ENCODE measurements around the gene VCAN.

VCAN gene

DNA sequence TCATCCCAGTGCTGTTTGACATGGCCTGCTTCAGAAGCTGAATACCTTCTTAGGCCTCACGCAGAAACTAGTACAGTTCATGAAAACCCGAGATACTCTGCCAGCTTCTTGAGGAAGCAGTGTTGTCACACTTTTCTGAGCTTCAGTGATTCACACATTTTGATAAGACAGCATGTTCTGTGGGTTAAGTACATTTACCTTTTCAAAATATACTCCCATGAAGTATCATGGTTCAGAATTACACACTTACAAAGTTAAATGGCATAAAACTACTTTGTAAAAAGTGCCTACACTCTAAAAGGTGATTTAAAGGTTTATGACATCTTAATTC lies 56.9 kb downstream of the VCAN start:
- DNase-seq (ENCODE audit: low read depth in 2 of 2, low spot score in 1 of 2): no peak

DNA sequence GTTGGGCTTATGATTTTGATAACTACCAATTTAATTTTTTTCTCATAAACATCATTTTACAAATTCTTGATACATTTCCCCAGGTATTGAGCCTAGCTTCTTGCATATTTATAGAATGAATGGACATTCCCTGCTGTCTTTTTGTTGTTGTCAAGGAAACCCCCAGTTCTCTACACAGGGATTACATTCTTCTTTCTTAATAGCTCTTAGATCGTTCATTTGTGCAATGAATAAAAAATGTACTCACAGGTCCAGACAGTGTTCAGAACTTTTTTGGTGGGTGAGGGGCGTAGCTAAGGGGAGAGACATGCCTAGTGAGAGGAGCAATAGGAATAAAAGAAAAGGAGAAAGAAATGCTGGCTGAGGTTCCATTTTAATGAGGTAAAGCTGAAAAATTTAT lies 58.6 kb downstream of the VCAN start:
- DNase-seq (ENCODE audit: low read depth in 2 of 2, low spot score in 1 of 2): no peak

DNA sequence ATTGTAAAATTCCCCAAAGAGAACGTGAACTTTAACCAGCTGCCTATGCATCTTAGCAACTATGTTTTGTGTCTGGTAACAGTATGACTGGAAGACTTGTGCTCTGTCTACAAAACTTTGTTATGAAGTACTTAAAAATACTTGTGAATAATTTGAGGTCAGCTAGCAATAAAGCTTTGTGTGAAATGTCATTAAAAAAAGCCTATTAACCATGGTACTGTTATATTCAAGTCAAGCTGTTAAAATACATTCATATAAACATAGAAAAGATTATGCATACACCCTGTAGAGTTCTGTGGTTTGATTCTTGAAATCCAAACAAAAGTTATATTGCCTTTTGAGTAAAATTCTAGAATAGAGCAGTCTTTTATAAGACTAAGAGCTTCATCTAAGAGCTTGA lies 60.1 kb downstream of the VCAN start:
- DNase-seq (ENCODE audit: low read depth in 2 of 2, low spot score in 1 of 2): no peak

DNA sequence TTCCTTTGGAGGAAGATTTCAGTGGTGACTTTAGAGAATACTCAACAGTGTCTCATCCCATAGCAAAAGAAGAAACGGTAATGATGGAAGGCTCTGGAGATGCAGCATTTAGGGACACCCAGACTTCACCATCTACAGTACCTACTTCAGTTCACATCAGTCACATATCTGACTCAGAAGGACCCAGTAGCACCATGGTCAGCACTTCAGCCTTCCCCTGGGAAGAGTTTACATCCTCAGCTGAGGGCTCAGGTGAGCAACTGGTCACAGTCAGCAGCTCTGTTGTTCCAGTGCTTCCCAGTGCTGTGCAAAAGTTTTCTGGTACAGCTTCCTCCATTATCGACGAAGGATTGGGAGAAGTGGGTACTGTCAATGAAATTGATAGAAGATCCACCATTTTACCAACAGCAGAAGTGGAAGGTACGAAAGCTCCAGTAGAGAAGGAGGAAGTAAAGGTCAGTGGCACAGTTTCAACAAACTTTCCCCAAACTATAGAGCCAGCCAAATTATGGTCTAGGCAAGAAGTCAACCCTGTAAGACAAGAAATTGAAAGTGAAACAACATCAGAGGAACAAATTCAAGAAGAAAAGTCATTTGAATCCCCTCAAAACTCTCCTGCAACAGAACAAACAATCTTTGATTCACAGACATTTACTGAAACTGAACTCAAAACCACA lies 67.4 kb downstream of the VCAN start:
- DNase-seq (ENCODE audit: low read depth in 2 of 2, low spot score in 1 of 2): no peak

DNA sequence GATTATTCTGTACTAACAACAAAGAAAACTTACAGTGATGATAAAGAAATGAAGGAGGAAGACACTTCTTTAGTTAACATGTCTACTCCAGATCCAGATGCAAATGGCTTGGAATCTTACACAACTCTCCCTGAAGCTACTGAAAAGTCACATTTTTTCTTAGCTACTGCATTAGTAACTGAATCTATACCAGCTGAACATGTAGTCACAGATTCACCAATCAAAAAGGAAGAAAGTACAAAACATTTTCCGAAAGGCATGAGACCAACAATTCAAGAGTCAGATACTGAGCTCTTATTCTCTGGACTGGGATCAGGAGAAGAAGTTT lies 67.9 kb downstream of the VCAN start:
- no peak for DNase-seq (ENCODE audit: low read depth in 2 of 2, low spot score in 1 of 2)

DNA sequence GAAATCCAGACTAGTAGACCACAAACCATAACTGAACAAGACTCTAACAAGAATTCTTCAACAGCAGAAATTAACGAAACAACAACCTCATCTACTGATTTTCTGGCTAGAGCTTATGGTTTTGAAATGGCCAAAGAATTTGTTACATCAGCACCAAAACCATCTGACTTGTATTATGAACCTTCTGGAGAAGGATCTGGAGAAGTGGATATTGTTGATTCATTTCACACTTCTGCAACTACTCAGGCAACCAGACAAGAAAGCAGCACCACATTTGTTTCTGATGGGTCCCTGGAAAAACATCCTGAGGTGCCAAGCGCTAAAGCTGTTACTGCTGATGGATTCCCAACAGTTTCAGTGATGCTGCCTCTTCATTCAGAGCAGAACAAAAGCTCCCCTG lies 68.6 kb downstream of the VCAN start:
- DNase-seq (ENCODE audit: low read depth in 2 of 2, low spot score in 1 of 2): no peak

DNA sequence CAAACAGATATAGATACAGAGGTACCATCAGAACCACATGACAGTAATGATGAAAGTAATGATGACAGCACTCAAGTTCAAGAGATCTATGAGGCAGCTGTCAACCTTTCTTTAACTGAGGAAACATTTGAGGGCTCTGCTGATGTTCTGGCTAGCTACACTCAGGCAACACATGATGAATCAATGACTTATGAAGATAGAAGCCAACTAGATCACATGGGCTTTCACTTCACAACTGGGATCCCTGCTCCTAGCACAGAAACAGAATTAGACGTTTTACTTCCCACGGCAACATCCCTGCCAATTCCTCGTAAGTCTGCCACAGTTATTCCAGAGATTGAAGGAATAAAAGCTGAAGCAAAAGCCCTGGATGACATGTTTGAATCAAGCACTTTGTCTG lies 69.2 kb downstream of the VCAN start:
- DNase-seq (ENCODE audit: low read depth in 2 of 2, low spot score in 1 of 2): no peak

DNA sequence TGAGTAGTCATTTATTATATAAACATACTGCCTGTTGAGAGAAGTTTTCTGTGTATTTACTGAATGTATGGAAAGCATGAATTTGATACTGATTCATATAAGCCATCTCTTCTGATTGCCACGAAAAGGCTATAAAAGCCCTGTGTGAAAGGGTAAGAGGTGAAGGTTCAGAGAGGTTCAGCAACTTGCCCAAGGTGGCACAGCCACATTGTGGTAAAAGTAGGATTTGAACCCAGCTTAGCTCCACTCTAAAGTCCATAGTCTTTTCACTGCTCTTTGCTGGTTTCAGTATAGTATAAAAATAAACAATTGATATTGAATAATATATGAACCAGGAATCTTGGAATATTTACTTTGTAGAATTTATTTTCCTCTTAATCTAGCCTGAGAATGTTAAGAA lies 71.3 kb downstream of the VCAN start:
- no peak for DNase-seq (ENCODE audit: low read depth in 2 of 2, low spot score in 1 of 2)

DNA sequence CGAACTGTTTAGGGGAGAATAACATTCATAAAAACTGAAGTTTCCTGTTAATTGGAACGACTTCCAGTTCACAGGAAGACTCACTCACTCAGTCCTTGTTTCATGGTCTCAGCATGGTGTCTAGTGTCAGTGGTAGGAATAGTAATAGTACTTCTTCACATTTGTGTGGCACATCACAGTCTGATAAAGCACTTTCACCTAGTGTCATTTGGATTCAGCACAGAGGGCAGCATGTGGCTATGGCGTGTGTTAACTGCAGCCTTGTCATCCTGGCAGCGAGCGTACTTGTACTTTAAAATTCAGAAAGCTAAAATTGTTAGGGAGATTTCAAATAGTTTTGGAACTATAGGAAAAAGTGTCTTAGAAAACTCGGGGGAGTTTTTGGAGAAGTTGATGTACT lies 72.4 kb downstream of the VCAN start:
- no peak for DNase-seq (ENCODE audit: low read depth in 2 of 2, low spot score in 1 of 2)

DNA sequence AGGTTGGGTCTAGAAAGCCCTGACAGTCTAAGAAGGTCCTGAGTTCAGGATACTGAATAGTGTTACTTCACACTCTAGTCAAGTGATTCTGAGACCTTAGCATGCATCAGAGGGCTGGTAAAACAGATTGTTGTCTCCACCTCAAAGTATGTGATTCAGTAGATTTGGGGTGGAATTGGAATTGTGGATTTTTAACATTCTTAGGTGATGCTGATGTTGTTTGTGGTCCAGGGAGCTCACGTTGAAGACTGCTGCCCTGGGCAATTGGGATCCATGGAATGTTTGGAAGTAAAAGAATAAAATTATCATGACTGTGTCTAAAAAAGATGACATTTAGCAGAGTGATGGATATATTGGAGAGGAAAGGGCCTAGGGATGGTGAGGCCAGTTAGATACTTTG lies 75.6 kb downstream of the VCAN start:
- DNase-seq (ENCODE audit: low read depth in 2 of 2, low spot score in 1 of 2): no peak

DNA sequence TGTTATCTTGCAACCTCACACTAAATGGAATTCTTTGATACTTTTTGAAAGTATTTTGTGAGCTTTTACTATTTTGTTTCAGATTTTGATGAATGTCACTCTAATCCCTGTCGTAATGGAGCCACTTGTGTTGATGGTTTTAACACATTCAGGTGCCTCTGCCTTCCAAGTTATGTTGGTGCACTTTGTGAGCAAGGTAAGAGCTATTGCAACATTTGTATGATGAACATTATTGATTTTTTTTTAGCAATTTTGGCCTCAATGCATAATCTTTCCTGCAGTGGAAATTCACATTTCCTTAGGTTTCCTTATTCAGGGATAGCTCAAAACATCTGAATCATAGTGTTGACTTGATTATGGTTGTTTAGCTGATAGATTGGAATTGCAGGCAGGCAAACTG lies 76.3 kb downstream of the VCAN start:
- no peak for DNase-seq (ENCODE audit: low read depth in 2 of 2, low spot score in 1 of 2)

DNA sequence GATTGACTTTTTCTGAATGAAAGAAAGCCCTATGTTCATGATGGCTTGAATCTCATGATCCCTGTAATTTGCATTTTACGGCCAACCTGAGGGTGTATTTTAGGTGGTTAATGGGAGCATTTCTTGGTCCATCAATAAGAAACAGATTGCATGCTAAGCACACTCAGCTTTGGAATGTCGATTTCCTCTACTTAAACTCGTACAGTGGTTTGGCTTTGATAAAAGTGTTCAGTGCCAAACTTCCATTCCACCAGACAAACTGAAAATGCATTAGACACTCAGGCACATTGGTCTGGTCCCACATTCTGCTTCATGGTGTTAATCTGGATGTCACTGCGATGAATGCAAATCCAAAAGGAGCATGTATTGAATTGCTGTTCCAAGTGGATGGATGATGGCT lies 77.0 kb downstream of the VCAN start:
- DNase-seq (ENCODE audit: low read depth in 2 of 2, low spot score in 1 of 2): no peak

DNA sequence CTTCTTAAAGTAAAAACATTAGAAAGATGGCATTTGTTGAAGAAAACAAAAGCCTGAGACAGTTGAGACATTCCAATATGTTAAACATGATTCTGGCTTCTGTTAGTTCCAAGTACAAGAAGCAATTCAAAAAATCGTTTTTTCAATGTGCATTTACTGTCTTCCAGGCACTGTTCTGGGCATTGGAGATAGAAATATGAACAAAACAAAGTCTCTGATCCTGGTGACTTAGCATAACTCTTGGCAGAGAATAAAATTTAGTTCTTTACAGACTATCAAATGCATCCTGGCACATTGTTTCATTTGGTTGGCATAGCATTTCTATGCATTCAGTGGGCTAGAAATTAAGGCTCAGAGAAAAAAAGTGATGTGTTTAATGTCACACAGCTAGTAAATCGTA lies 77.5 kb downstream of the VCAN start:
- DNase-seq (ENCODE audit: low read depth in 2 of 2, low spot score in 1 of 2): no peak

DNA sequence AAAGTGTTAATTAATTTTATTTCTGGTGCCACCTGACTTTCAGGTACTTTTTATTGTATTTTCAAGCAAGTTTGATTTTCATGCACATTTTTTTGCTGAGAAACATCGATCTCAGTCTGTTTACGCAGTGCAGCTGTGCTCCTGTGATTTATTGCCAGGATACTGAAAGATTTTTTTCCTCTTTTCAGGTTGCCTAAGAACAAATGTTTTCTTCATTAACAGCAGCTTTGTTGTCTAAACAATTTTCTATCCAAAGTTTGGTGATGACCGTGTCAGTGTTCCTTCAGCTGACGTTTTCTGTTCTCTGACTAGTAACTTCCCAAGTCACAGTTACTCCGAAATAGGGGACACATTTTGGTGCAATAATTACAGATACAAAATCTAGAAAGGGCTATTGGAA lies 78.1 kb downstream of the VCAN start:
- no peak for DNase-seq (ENCODE audit: low read depth in 2 of 2, low spot score in 1 of 2)

DNA sequence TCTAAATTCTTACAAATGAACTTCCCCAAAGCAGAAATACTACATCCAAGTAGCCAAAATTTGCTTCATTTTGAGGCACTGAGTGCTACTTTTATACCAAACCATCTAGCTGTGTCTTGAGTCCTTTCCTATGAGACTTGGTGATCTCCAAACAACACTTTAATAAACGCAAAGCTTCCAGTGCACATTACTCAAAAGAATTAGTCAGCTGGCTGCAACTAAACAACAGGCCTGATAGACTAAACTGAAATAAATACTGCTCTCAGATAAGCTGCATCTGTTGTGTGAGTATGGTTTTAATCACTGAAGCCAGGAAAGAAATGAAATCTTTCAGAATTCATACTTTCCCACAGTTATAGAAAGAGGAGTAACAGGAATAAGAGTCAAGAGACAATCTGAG lies 80.3 kb downstream of the VCAN start:
- no peak for DNase-seq (ENCODE audit: low read depth in 2 of 2, low spot score in 1 of 2)

DNA sequence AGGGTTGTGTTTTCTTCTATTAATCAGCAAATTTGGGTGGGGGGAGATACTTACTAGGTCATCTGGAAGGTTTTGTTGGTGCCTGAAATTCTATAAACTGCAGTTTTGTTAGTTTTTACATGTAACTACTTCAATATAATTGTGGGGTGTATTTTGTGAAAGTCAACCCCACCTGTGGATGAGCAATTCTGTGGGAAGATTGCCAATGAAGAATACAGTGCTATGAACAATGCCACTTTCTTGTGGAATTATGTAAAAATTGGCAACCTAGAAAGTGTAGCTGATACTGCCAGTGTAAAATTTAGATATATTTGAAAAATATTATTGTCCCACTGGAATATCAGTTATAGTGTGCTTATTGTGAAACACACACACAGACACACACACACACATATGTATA lies 80.7 kb downstream of the VCAN start:
- DNase-seq (ENCODE audit: low read depth in 2 of 2, low spot score in 1 of 2): no peak

DNA sequence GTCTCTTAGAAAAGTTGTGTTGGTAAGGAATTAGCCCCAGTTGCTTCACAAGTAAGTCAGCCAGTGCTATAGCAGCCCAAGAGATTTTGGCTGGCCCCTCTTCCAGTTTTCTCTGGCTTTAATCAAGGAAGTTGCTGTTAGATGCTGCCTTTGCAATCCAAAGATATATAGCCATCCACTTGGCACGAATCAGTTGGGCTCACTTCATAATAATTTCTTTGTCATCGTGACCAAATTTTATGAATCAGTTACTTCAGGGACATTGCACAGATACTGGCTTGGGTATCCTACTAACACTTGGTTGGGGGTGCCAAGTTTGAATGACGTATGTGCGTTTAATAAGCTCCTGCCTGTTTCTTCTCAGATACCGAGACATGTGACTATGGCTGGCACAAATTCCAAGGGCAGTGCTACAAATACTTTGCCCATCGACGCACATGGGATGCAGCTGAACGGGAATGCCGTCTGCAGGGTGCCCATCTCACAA lies 81.5 kb downstream of the VCAN start:
- DNase-seq (ENCODE audit: low read depth in 2 of 2, low spot score in 1 of 2): no peak

DNA sequence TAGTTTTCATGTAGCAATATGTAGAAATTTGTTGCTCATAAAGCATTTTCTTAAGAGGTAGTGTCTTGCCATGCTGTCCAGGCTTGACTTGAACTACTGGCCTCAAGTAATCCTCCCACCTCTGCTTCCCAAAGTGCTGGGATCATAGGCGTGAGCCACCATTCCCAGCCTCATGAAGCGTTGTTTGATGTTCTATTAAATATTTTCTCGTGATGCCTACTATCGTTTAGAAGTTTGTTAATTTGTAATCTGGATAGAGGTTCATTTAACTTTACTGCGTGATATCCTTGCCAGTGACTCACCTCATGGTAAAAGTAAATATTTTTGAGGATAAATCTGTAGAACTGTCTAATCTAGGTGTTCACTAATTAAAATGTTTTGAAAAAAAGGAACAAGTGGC lies 82.6 kb downstream of the VCAN start:
- DNase-seq (ENCODE audit: low read depth in 2 of 2, low spot score in 1 of 2): no peak

DNA sequence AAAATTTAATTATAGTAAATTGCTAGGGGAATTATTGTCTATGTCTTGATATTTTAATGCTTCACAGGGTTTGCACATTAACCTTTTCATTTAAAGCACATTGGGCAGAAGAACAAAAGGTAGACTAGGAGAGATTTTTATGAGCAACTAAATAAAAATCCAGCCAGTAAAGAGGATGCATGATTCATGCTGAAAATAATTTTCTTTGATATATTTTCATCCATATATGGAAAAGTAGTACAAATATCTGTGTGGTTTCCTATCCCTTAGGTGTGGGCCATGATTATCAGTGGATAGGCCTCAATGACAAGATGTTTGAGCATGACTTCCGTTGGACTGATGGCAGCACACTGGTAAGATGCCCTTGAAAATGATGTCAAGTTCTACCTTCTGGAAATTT lies 83.1 kb downstream of the VCAN start:
- no peak for DNase-seq (ENCODE audit: low read depth in 2 of 2, low spot score in 1 of 2)

DNA sequence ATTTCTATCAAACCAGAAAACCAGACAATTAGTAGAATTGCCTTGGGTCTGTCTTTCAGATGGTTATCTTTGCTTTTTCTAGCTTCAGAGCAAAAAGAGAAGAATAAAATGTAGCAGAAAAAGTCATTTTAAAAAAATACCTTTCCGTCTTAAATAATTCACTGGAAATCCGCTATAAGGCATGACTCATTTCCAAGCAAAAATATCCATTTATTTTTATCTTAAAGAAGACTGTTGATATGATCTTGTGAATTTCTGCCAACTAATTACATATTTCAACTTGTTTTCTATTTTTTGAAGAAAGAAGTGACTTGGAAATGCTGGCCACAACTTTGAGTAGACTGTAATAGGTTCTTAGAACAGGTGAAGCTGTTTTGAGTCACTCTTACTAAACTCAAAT lies 83.7 kb downstream of the VCAN start:
- no peak for DNase-seq (ENCODE audit: low read depth in 2 of 2, low spot score in 1 of 2)

DNA sequence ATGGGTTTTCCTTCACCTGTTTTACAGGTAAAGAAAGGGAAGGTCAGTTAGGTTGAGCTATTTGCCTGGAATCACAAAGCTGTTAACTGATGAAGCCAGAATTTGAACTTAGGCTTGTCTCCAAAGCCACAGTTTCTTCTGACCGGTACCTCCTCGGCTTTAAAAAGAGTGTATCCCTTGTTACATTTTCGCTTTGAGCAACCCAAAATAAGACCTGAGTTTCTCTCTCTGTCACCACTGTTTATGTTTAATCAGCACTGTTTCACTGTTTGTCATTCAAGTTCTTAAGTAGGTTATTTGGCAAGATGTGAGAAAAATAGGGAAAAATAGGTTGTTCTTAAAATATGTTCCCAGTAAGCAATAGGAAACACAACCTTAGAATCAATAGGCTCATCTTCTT lies 84.6 kb downstream of the VCAN start:
- no peak for DNase-seq (ENCODE audit: low read depth in 2 of 2, low spot score in 1 of 2)

DNA sequence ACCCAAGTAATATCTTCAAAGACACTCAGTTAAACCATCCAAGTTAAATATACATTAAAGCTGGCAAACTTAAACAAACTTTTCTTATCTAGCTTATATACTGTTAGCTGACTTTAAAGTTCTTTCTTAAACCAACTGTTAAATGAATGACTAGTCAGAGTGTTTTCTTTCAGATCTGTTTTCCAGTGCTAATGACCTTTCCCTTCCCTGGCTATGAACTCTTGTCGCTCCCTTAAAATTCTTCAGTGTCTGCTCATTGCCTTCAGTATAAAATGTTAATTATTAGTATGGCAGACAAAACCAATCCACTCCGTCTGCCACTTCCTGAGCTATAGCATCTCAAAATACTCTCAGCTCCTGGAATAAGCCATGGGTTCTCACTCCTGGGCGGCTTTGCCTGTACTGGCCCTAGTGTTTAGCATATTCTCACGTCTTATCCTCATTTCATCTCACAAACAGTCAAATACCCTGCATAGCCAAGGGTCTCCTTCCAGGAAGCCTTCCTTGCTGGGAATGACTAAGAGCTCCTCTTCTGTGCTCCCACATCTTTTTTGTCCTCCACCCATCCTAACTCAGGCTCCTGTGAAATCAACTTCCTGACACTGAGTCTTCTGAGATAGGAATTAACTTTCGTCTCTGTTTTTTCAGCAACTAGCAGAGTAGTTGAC lies 87.7 kb downstream of the VCAN start:
- no peak for DNase-seq (ENCODE audit: low read depth in 2 of 2, low spot score in 1 of 2)

DNA sequence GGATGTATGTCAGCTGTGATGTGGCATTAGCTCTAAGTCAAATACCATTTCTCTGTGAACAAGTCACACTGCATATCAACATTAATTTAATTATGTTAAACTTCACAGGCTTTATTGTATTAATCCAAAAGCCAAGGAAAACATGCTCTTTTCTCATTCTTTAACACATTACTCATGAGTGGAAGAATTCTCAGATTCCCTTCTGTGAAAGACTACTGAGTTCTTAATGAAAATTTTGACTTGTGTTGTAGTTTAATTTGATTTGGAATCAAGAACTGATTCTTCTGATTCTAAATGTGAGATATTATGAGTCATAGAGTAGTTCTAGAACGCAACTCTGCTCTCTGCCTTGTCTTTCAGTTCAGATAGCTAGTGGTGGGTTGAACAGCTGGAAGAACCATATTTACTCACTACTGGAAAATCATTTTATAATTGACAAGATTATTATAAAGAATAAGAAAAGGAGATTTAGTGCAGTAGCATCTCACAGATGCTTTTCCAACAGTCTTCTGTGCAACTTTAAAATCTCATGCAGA lies 90.6 kb downstream of the VCAN start:
- no peak for DNase-seq (ENCODE audit: low read depth in 2 of 2, low spot score in 1 of 2)
